ENCODE data around the gene GRIA3.

- TF ChIP-seq REST (IDR thresholded peaks at IDR 0.05; ENCODE audit: low read depth) (no peak), POLR2A (IDR thresholded peaks at IDR 0.05; ENCODE audit: borderline replicate concordance, extremely low read depth, insufficient read depth, insufficient read length) (no peak), YY1 (IDR thresholded peaks at IDR 0.05; ENCODE audit: extremely low read depth, insufficient replicate concordance, low read depth, low read length) (no peak)
Observed at GRCh38 chrX:123487236-123487635, 303.2 kb downstream of the GRIA3 start.
